CD14-positive monocyte (primary cell): ENCODE results near the gene PHF3. TPM values are rescaled to one million over a fixed set of nuclear protein-coding genes. Genes with fewer than 3 reads are reported as not detected.

Experiments
- DNase-seq, 3 donors: peaks; one replicate each; pipeline ENCODE4 v3.0.0-alpha.2; 2011 to 2022
- H2AFZ ChIP-seq: 2 replicates; pipeline ENCODE4 v1.6.0; 2012; ENCODE audit warnings: mild to moderate bottlenecking, low read depth, low read length, inconsistent platforms; ENCODE audit not compliant: insufficient read depth, poor library complexity, severe bottlenecking
- H3K27ac ChIP-seq, 2 donors: 1 replicate in 1 of 2; 2 replicates in 1 of 2; pipeline ENCODE4 v1.5.1; 2012 to 2013; ENCODE audit warnings: low read length in 2 of 2, control low read depth in 1 of 2, inconsistent platforms in 1 of 2, low read depth in 1 of 2, mild to moderate bottlenecking in 1 of 2
- H3K27me3 ChIP-seq, 2 donors: one replicate each; pipeline versions ENCODE4 v1.6.0 to v1.6.1; 2011 to 2013; ENCODE audit warnings: low read length in 2 of 2; ENCODE audit not compliant: control insufficient read depth in 2 of 2, insufficient read depth in 2 of 2
- H3K36me3 ChIP-seq, 2 donors: replicated peaks in 1 of 2; 1 replicate in 1 of 2; 2 replicates in 1 of 2; pipeline versions ENCODE4 v1.5.1 to v1.6.1; 2012 to 2013; ENCODE audit warnings: low read length in 2 of 2, control low read depth in 1 of 2, inconsistent platforms in 1 of 2, mild to moderate bottlenecking in 1 of 2; ENCODE audit not compliant: insufficient read depth in 2 of 2, control insufficient read depth in 1 of 2
- H3K4me1 ChIP-seq, 2 donors: 1 replicate in 1 of 2; 2 replicates in 1 of 2; pipeline versions ENCODE4 v1.5.1 to v1.6.1; 2012 to 2013; ENCODE audit warnings: low read length in 2 of 2, control low read depth in 1 of 2, inconsistent platforms in 1 of 2, mild to moderate bottlenecking in 1 of 2, moderate library complexity in 1 of 2; ENCODE audit not compliant: insufficient read depth in 2 of 2, control insufficient read depth in 1 of 2
- H3K4me2 ChIP-seq: replicated peaks from 2 replicates; pipeline ENCODE3; 2012; ENCODE audit warnings: low read length, moderate library complexity, mild to moderate bottlenecking; ENCODE audit not compliant: poor library complexity, severe bottlenecking; ENCODE audit errors: extremely low read depth
- H3K4me3 ChIP-seq, 3 experiments: fragments of 200-600 bp in 1 of 3; sonication (generic) in 1 of 3; replicated peaks in 1 of 3; 1 replicate in 2 of 3; 2 replicates in 1 of 3; pipeline ENCODE4 v1.5.1; 2011 to 2013; ENCODE audit warnings: low read length in 3 of 3, mild to moderate bottlenecking in 3 of 3, control low read depth in 2 of 3, low read depth in 2 of 3, inconsistent platforms in 1 of 3, moderate library complexity in 1 of 3
- H3K79me2 ChIP-seq: 2 replicates; pipeline ENCODE4 v1.6.0; 2012; ENCODE audit warnings: mild to moderate bottlenecking, control low read depth, inconsistent platforms, low read length, moderate library complexity; ENCODE audit not compliant: insufficient read depth
- H3K9ac ChIP-seq: 2 replicates; pipeline ENCODE4 v1.6.0; 2017; ENCODE audit warnings: low read length, mild to moderate bottlenecking; ENCODE audit not compliant: insufficient read depth, poor library complexity, severe bottlenecking
- H3K9me3 ChIP-seq, 2 donors: replicated peaks in 1 of 2; 1 replicate in 1 of 2; 2 replicates in 1 of 2; pipeline versions ENCODE4 v1.5.1 to v1.6.1; 2012 to 2013; ENCODE audit warnings: low read length in 2 of 2, control low read depth in 1 of 2; ENCODE audit not compliant: control insufficient read depth in 1 of 2, insufficient read depth in 1 of 2
- H4K20me1 ChIP-seq: 2 replicates; pipeline ENCODE4 v1.6.0; 2012; ENCODE audit warnings: mild to moderate bottlenecking, low read length, control low read depth, moderate library complexity; ENCODE audit not compliant: insufficient read depth
- H3K27ac Mint-ChIP-seq, 7 donors: one replicate each; pipeline ENCODE4 v1.8.0; 2020; ENCODE audit warnings: mild to moderate bottlenecking in 7 of 7, mixed read lengths in 7 of 7, moderate library complexity in 6 of 7, inconsistent platforms in 2 of 7
- H3K27me3 Mint-ChIP-seq, 3 donors: one replicate each; pipeline ENCODE4 v1.8.0; 2021 to 2022; ENCODE audit warnings: low read depth in 3 of 3, mild to moderate bottlenecking in 3 of 3, mixed read lengths in 3 of 3, moderate library complexity in 3 of 3, inconsistent platforms in 1 of 3
- H3K36me3 Mint-ChIP-seq, 2 donors: one replicate each; pipeline ENCODE4 v1.8.0; 2020; ENCODE audit warnings: mixed read lengths in 2 of 2, inconsistent platforms in 1 of 2, mild to moderate bottlenecking in 1 of 2
- H3K4me1 Mint-ChIP-seq: one replicate; pipeline ENCODE4 v1.8.0; 2020; ENCODE audit warnings: mild to moderate bottlenecking, mixed read lengths
- H3K4me3 Mint-ChIP-seq, 2 donors: one replicate each; pipeline ENCODE4 v1.8.0; 2020; ENCODE audit warnings: mild to moderate bottlenecking in 2 of 2, mixed read lengths in 2 of 2, moderate library complexity in 1 of 2
- H3K9me3 Mint-ChIP-seq, 7 donors: one replicate each; pipeline ENCODE4 v1.8.0; 2020 to 2022; ENCODE audit warnings: mixed read lengths in 7 of 7, mild to moderate bottlenecking in 6 of 7, moderate library complexity in 6 of 7, inconsistent platforms in 2 of 7
- CTCF ChIP-seq: fragments of 200-600 bp; IDR thresholded peaks from one replicate; pipeline ENCODE4 v1.8.0; 2022; ENCODE audit warnings: antibody characterized with exemption, mild to moderate bottlenecking
- WGBS: methylation state at CpG from one replicate; pipeline ENCODE4 v1.1.5; 2013; ENCODE audit warnings: missing lambda C conversion rate; ENCODE audit not compliant: insufficient coverage; 5-methylcytosine and 5-hydroxymethylcytosine counted together
- intact Hi-C, 2 donors: fragments of 100-400 bp; cut with micrococcal nuclease; formaldehyde crosslinking; loops; one replicate each; pipeline versions ENCODE4 v1.15.0 to v1.15.1; 2023
- polyA plus RNA-seq, 3 donors: library from polyadenylated mRNA; depleted of rRNA in 1 of 3; unstranded in 2 of 3; stranded (reverse) in 1 of 3; fragments of 300-500 nt in 2 of 3; fragments of >200 nt in 1 of 3; fragmentation: Illumina TruSeq in 2 of 3; gene quantifications; 1 replicate in 2 of 3; 2 replicates in 1 of 3; pipeline ENCODE4 v1.2.3, GENCODE V29; 2012 to 2021

PHF3 gene
- polyA plus RNA-seq, 3 donors = 5.4 to 13.8 (median 13.0) TPM

GRCh38 chr6:63683071-63683603 is 47.5 kb downstream of the PHF3 start:
- Histone ChIP-seq H3K9me3 (no peaks in the 10 kb centered on the region), H3K9ac (no peak overlapping the region), H2AFZ (no peak overlapping the region), H3K27me3 (no peaks in the 10 kb centered on the region), H3K4me1 (peaks cover 28 to 44% of the 10 kb centered on the region in 2 donors), H4K20me1 (peaks cover 60% of the 10 kb centered on the region), H3K36me3 (peaks cover 8 to 12% of the 10 kb centered on the region in 2 donors), H3K4me3 (no peak overlapping the region), H3K27ac (no peak overlapping the region), H3K4me2 (peak overlapping the region; percentile 12), H3K79me2 (peaks cover 81% of the 10 kb centered on the region)
- intact Hi-C loops = loop anchor here in 1 of 2 donors (10.0 kb wide), 2 partner anchors 48 to 88 kb away; partner anchors contain the start of gene PHF3
- TF ChIP-seq CTCF = no peak
- DNase-seq = peak in 2 of 3 donors; percentile 23 to 33
- Mint-ChIP-seq H3K36me3 (peaks cover 27 to 34% of the 10 kb centered on the region in 2 donors), H3K27me3 (no peaks in the 10 kb centered on the region), H3K4me1 (peaks cover 52% of the 10 kb centered on the region), H3K27ac (peak overlapping the region in 5 of 7 donors; percentile 8 to 80 (median 30)), H3K4me3 (peak overlapping the region in 1 of 2 donors; percentile 69), H3K9me3 (peaks cover 0 to 3% (median 0%) of the 10 kb centered on the region in 7 donors)
- no CpG with 5 or more reads among the region's 1 CpG for WGBS

- Histone ChIP-seq H3K79me2 (peaks cover 64% of the 10 kb centered on the region), H4K20me1 (peaks cover 48% of the 10 kb centered on the region), H3K27ac (peak overlapping the region in 1 of 2 donors; percentile 72), H3K4me1 (peaks cover 38 to 61% of the 10 kb centered on the region in 2 donors), H3K4me2 (peak overlapping the region; percentile 52), H3K36me3 (peaks cover 8 to 12% of the 10 kb centered on the region in 2 donors), H3K27me3 (no peaks in the 10 kb centered on the region), H3K9me3 (no peaks in the 10 kb centered on the region), H2AFZ (peak overlapping the region; percentile 9), H3K9ac (peak overlapping the region; percentile 33), H3K4me3 (peak overlapping the region in 2 of 3 experiments; percentile 36 to 46)
- intact Hi-C loops = loop anchor here in 1 of 2 donors (10.0 kb wide), 2 partner anchors 51 to 91 kb away; partner anchors contain the start of gene PHF3
- DNase-seq = peak; percentile 59 to 78 (median 64)
- H3K27ac Mint-ChIP-seq = peak overlapping the region; percentile 80 to 88 (median 85)
- peak overlapping the region; percentile 48 to 77 for H3K4me3 Mint-ChIP-seq
- H3K27me3 Mint-ChIP-seq = no peaks in the 10 kb centered on the region
- peaks cover 63% of the 10 kb centered on the region for H3K4me1 Mint-ChIP-seq
- TF ChIP-seq CTCF = no peak
- WGBS = 25% methylated on average over 1 of the region's 4 CpGs
- H3K9me3 Mint-ChIP-seq = peaks cover 0 to 3% (median 0%) of the 10 kb centered on the region in 7 donors
- peaks cover 19 to 26% of the 10 kb centered on the region in 2 donors for H3K36me3 Mint-ChIP-seq
Measured at GRCh38 chr6:63685446-63686379, 50.1 kb downstream of the PHF3 start.
